Measurements from ENCODE around the gene BEND4.

- no peak for TF ChIP-seq CTCF (conservative IDR thresholded peaks at IDR 0.05)
- TF ChIP-seq ZFX (IDR thresholded peaks at IDR 0.05) = no peak
These were observed 9.9 kb downstream of the BEND4 start for GRCh38 chr4:42142591-42142990.

Measured in C4-2B (cell line).